GM10847 (cell line): ENCODE results near the gene BBS9.

Source experiments
- POLR2A ChIP-seq: IDR thresholded peaks from 2 replicates; pipeline ENCODE4 v1.6.1; 2011; ENCODE audit not compliant: insufficient read length; ENCODE audit errors: extremely low read depth

BBS9 gene

DNA sequence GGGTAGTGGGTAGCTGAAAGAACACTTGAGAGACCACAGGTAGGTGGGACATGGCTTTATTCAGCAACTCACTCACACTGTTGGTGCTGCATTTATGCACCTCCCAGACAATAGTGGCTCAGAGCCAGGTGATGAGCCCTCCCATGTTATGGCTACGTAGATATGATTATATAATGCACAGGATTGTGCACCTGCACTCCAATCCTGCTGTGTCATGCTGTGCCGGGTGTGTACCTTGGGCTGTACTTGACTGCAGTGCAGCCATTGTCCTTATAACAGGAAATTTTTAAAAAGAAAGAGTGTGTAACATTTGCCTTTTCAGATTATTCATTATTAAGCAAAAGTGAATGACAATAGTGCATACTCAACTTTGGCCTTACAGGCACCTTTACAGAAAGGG lies 409.8 kb downstream of the BBS9 start:
- TF ChIP-seq POLR2A, result no peak

DNA sequence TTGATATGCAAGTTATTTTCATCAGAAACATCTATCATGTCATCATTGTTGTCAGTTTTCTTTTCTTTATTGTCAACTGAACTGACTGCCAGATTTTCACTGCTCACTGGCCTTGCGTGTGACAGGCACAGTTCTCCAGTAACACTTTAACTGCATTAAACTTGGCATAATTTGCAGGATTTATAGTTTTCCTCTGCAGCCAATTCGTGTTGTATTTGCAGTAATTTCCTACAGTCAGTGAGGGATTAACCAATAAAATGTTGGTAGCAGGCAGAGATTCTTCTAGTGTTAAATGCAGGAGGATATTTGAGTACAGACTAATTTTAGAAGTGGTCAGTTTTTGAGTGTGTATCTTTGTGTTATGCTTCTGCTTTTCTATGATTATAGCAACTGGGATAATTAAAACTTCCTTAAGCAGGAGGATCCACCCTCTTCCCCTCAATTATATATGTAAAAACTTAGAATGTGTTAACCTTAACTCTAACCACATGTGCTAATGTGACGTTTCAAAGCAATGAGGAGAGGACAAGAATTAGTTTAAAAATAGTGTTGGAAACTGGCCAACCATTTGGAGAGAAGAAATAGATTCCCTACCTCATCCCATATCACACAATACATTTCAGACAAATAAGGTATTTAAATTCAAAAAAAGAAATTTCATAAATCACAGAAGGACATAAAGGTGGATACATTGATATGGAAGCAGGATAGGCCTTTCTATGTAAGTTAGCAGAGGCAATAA lies 410.5 kb downstream of the BBS9 start:
- TF ChIP-seq POLR2A, result no peak

GRCh38 chr7:33547880-33548279 lies 418.5 kb downstream of the BBS9 start:
- TF ChIP-seq POLR2A, result no peak

GRCh38 chr7:33550363-33550762 lies 421.0 kb downstream of the BBS9 start:
- no peak for TF ChIP-seq POLR2A

- TF ChIP-seq POLR2A, result no peak
Measured at GRCh38 chr7:33550979-33551378, 421.6 kb downstream of the BBS9 start.

DNA sequence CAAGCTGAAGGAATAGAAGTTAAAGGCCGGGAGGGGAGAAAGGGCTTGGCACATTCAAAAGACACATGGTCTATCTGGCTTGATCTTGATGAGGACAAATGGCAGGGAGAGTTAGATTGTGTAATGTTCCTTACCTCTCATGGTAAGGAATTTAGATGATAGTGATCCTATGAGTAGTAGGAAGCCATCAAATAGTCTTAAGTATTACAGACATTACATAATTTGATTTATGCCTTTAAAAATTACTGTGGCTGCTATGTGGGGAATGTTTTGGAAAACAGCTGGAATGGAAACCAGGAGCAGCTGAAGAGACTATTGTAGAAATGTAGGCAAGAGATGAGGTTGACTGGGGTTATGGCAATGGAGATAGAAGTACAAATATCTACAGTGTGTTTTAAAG lies 424.7 kb downstream of the BBS9 start:
- no peak for TF ChIP-seq POLR2A

GRCh38 chr7:33554576-33554975 lies 425.2 kb downstream of the BBS9 start:
- TF ChIP-seq POLR2A, result no peak

GRCh38 chr7:33556472-33556871 lies 427.1 kb downstream of the BBS9 start:
- TF ChIP-seq POLR2A, result no peak

- no peak for TF ChIP-seq POLR2A
Measured at GRCh38 chr7:33558549-33559323, 429.4 kb downstream of the BBS9 start.

DNA sequence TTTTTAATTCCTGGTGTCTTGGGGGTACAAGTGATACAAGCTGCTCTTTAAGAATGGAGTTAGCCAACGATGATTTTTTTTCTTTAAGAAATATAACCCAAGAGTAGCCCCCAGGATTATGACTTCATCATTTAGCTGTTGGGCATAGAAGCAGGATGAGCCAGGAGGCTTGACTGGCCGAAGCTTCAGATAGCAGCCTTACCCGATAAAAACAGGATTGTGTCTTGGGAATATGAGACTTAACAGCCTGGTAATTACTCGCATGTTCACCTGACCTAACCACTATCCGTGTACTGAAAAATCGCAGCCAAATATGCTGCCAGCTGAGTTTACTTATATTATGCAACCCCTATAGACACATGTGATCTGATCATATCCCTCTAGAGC lies 430.0 kb downstream of the BBS9 start:
- no peak for TF ChIP-seq POLR2A

GRCh38 chr7:33562996-33563395 lies 433.6 kb downstream of the BBS9 start:
- TF ChIP-seq POLR2A, result no peak

GRCh38 chr7:33563651-33564050 lies 434.3 kb downstream of the BBS9 start:
- TF ChIP-seq POLR2A, result no peak

DNA sequence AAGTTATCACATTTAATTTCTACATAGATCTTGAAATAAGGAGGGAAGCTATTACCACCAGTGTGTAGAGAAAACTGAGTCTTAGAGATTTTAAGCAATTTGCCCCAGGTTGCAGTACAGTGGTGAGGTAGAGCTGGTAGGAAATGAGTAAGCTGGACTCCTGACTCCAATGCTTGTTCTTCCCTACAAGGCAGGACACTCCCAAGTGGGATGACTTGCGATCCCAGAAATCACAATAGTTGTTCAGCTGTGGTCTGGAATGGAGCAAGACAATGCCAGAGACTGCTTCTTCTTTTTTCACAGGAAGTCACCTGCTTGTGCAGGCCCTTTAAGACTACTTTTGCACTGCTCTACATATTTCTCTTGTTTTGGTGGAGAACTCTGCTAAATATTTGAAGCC lies 448.8 kb downstream of the BBS9 start:
- no peak for TF ChIP-seq POLR2A

GRCh38 chr7:33578881-33579672 lies 449.7 kb downstream of the BBS9 start:
- no peak for TF ChIP-seq POLR2A

DNA sequence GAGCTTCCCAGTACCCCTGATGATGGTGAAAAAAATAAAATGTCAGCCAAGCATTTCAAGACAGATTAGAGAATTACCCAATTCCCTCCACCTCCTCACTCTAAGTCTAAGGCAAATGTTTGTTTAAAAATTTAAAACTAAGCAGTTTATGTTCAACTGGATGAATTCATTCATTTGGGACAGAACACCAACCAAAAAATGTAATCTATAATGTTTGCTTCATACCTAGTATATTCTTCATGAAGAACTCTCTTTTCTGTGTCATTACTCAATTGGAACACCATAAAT lies 450.3 kb downstream of the BBS9 start:
- no peak for TF ChIP-seq POLR2A

DNA sequence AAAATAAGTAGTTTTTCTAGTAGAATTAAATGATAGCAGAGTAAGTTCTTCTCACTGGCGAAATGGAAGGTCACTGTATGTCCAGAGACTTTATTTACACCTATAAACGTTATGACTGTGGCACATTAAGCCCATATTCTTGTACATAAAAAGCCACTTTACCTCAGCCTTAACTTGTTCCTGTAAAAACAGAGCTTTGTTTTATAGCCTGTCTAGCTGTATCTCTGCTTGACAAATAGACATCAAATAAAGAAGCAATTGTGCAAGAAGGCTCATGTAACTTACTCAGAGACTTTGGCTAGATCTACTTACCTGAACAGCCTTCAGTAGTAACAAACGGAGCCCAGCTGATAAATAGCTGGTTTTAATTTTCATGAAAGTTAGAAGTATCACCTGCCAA lies 451.9 kb downstream of the BBS9 start:
- TF ChIP-seq POLR2A, result no peak
